Psoas muscle (tissue), 8 donors: ENCODE results near the gene TBX15. TPM values are rescaled to one million over a fixed set of nuclear protein-coding genes. Genes with fewer than 3 reads are reported as not detected.

Experiments
- ATAC-seq, 4 donors: fragments of 200-7000 bp; cut with Tn5 transposase; one replicate each; pipeline ENCODE4 v1.9.1; 2020; ENCODE audit warnings: moderate library complexity in 3 of 4, mild to moderate bottlenecking in 2 of 4
- DNase-seq, 2 donors: peaks; one replicate each; pipeline ENCODE4 v3.0.0-alpha.2; 2020
- H3K27ac ChIP-seq: fragments of 200-600 bp; one replicate; pipeline ENCODE4 v1.8.0; 2022
- H3K27me3 ChIP-seq, 3 donors: fragments of 200-600 bp in 1 of 3; one replicate each; pipeline versions ENCODE4 v1.6.1 to v1.8.0; 2013 to 2022; ENCODE audit warnings: low read length in 2 of 3, mild to moderate bottlenecking in 2 of 3, moderate library complexity in 1 of 3; ENCODE audit not compliant: insufficient read depth in 3 of 3
- H3K36me3 ChIP-seq, 2 donors: fragments of 200-600 bp in 1 of 2; one replicate each; pipeline versions ENCODE4 v1.6.1 to v1.8.0; 2013 to 2022; ENCODE audit warnings: low read depth in 1 of 2, mild to moderate bottlenecking in 1 of 2, moderate library complexity in 1 of 2; ENCODE audit not compliant: insufficient read depth in 1 of 2
- H3K4me1 ChIP-seq: fragments of 200-600 bp; one replicate; pipeline ENCODE4 v1.8.0; 2022
- H3K4me3 ChIP-seq: fragments of 200-600 bp; one replicate; pipeline ENCODE4 v1.8.0; 2022; ENCODE audit warnings: mild to moderate bottlenecking
- H3K9me3 ChIP-seq: fragments of 200-600 bp; one replicate; pipeline ENCODE4 v1.8.0; 2022
- WGBS, 3 donors: extraction: QIAGEN DNeasy Blood & Tissue Kit; methylation state at CpG; one replicate each; pipeline versions ENCODE4 v1.1.6 to v1.1.7; 2013; 5-methylcytosine and 5-hydroxymethylcytosine counted together
- intact Hi-C, 2 donors: fragments of 100-400 bp; cut with DNase I; formaldehyde crosslinking; loops; one replicate each; pipeline versions ENCODE4 v1.11.0 to v1.14.2; 2022
- long read RNA-seq, 2 donors: library from polyadenylated mRNA; unstranded; transcript quantifications; one replicate each; pipeline ENCODE4 v2.0.0, GENCODE V29; 2021
- polyA plus RNA-seq, 3 donors: library from polyadenylated mRNA; stranded (reverse); fragments of 200-250 nt; gene quantifications; one replicate each; pipeline ENCODE4 v1.2.3, GENCODE V29; 2013
- total RNA-seq, 4 donors: library from RNA; stranded (reverse); fragmentation: NEBNext Ultra II Directional in 2 of 4; extraction: Animal tissue kit (Norgen Biotek cat#: 25700) in 2 of 4; gene quantifications; one replicate each; pipeline versions ENCODE4 v1.2.1 to v1.2.4, GENCODE V29; 2021 to 2023
- TF ChIP-seq, protein P1 (sequence below): fragments of 200-600 bp; IDR thresholded peaks from one replicate; pipeline ENCODE4 v1.8.0; 2022; ENCODE audit warnings: antibody characterized with exemption
- donor health status: healthy with polysubstance abuse.
- donor health status: DM: no; HTN: no; CAD: no; lungs with moderate emphysema.
- donor health status: Bipolar disorder and iron deficiency.
- donor health status: healthy.
- donor health status: DM: yes; HTN: yes; CAD: no.
- donor health status: DM: no; HTN: no; CAD: no.
- donor health status: DM: no; HTN: no; CAD: no.
- donor health status: DM: yes; HTN: yes; CAD: no.

Gene TBX15
- total RNA-seq (100 to 1,000 TPM in 3 of 4 donors, 10 to 100 TPM in 1; 62.5 to 220 (median 143) TPM), polyA plus RNA-seq (100 to 1,000 TPM in 1 of 3 donors, 10 to 100 TPM in 2; 37.0 to 105 (median 53.8) TPM)
- long read RNA-seq, donor 1, full-length matches to known transcripts = 11 of 21 reads
- long read RNA-seq, donor 1, partial matches to known transcripts = 0 of 21 reads
- long read RNA-seq, donor 1, other reads (novel, unspliced or antisense) = 10 of 21 reads
- long read RNA-seq, donor 2, full-length matches to known transcripts = 88 of 204 reads
- long read RNA-seq, donor 2, partial matches to known transcripts = 14 of 204 reads
- long read RNA-seq, donor 2, other reads (novel, unspliced or antisense) = 102 of 204 reads

- TF ChIP-seq, protein P1, sequence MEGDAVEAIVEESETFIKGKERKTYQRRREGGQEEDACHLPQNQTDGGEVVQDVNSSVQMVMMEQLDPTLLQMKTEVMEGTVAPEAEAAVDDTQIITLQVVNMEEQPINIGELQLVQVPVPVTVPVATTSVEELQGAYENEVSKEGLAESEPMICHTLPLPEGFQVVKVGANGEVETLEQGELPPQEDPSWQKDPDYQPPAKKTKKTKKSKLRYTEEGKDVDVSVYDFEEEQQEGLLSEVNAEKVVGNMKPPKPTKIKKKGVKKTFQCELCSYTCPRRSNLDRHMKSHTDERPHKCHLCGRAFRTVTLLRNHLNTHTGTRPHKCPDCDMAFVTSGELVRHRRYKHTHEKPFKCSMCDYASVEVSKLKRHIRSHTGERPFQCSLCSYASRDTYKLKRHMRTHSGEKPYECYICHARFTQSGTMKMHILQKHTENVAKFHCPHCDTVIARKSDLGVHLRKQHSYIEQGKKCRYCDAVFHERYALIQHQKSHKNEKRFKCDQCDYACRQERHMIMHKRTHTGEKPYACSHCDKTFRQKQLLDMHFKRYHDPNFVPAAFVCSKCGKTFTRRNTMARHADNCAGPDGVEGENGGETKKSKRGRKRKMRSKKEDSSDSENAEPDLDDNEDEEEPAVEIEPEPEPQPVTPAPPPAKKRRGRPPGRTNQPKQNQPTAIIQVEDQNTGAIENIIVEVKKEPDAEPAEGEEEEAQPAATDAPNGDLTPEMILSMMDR = no peak
- Histone ChIP-seq H3K36me3 (no peaks in the 10 kb centered on the region), H3K27ac (peak within 1 kb of the TSS; percentile 88), H3K4me1 (peaks cover 8% of the 10 kb centered on the region), H3K27me3 (no peaks in the 10 kb centered on the region), H3K4me3 (peak within 1 kb of the TSS; percentile 71), H3K9me3 (no peaks in the 10 kb centered on the region)
- peak in 1 of 2 donors; percentile 80 for DNase-seq
- peak; percentile 9 to 67 (median 48) for ATAC-seq
- intact Hi-C loops = loop anchor here (2.0 to 10.0 kb wide), 3 partner anchors 46 to 696 kb away; no protein-coding TSS in a partner anchor
- WGBS, 3 donors = 30 to 36% (median 32%) methylated on average over 31 of the region's 31 CpGs
Measured at GRCh38 chr1:118988186-118989005, at the start of gene TBX15. Gene TBX15 (minus strand): TSS chr1:118988343. CDS start chr1:118987795, 548 bp downstream.

- Histone ChIP-seq H3K27me3 (no peaks in the 10 kb centered on the region), H3K4me1 (no peaks in the 10 kb centered on the region), H3K27ac (no peak overlapping the region), H3K36me3 (peaks cover 0 to 21% of the 10 kb centered on the region in 2 donors), H3K4me3 (no peak overlapping the region), H3K9me3 (no peaks in the 10 kb centered on the region)
- intact Hi-C loops = no loop called here
- TF ChIP-seq, protein P1 = no peak
- no peak for DNase-seq
- ATAC-seq = no peak
Measured at GRCh38 chr1:119034359-119034758, 46.2 kb upstream of the TBX15 start.

- Histone ChIP-seq H3K27me3 (no peaks in the 10 kb centered on the region), H3K4me1 (no peaks in the 10 kb centered on the region), H3K9me3 (no peaks in the 10 kb centered on the region), H3K36me3 (peaks cover 0 to 21% of the 10 kb centered on the region in 2 donors), H3K27ac (no peak overlapping the region), H3K4me3 (no peak overlapping the region)
- no peak for DNase-seq
- intact Hi-C loops = no loop called here
- ATAC-seq = no peak
- 94 to 97% (median 96%) methylated on average over 22 of the region's 22 CpGs for WGBS, 3 donors
- TF ChIP-seq, protein P1 = no peak
Measured at GRCh38 chr1:119032986-119033385, 44.8 kb upstream of the TBX15 start.

DNA sequence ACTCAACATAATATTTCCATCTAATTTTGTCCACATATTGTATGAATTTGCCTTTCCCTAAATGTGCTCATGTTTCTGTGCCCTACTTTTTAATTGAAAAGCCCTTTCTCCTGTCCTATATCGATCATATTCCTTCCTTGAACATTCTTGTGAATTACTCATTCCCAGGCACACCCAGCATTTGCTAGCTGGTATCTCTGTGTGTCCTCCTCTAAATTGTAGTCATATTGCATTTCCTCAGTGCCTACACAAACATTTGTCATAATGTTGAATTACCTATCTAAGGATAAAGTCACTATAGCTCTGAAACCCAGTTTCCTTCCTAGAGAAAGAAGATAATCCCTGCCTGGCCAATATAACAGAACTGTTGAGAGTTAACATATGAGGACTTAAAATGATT, 39.6 kb upstream of the TBX15 start:
- no peaks in the 10 kb centered on the region for H3K9me3 ChIP-seq
- peaks cover 0 to 8% of the 10 kb centered on the region in 2 donors for H3K36me3 ChIP-seq
- ATAC-seq (no peak), DNase-seq (no peak)
- TF ChIP-seq, protein P1 = no peak
- H3K4me1 ChIP-seq = no peaks in the 10 kb centered on the region
- H3K4me3 ChIP-seq = no peak overlapping the region
- intact Hi-C loops = no loop called here
- H3K27ac ChIP-seq = no peak overlapping the region
- WGBS, 3 donors = 95 to 100% (median 100%) methylated on average over 1 of the region's 1 CpG
- no peaks in the 10 kb centered on the region for H3K27me3 ChIP-seq
